HG02678 (cell line): ENCODE results near the gene MIOS.

Experiments
- ATAC-seq: cut with Tn5 transposase; IDR thresholded peaks from one replicate; pipeline ENCODE4 v1.9.1; 2021; ENCODE audit warnings: mild to moderate bottlenecking, moderate library complexity; ENCODE audit not compliant: unreplicated experiment

Gene MIOS

GRCh38 chr7:7581531-7582179 lies 15.0 kb downstream of the MIOS start:
- no peak for ATAC-seq

GRCh38 chr7:7582596-7582995 lies 15.9 kb downstream of the MIOS start:
- ATAC-seq = no peak

DNA sequence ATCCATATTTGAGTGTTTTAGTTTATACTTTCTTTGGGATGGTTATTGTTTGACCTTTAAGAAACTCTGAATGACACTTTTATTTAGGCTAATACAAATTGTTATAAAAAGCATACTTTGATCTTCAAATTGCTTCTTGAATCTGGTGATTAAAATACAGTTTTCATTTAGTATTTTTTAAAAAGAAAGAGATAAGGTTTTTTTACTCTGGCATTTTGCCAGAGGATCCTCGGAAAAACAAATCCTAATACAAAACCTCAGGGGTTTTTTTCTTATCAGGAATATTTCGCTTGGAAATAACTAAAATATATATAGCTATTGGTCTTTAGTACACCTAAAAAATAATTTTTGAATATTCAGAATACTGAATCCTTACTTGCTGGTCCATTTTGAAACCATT lies 17.0 kb downstream of the MIOS start:
- ATAC-seq = no peak

- ATAC-seq = no peak
Measured at GRCh38 chr7:7584653-7585052, 18.0 kb downstream of the MIOS start.

DNA sequence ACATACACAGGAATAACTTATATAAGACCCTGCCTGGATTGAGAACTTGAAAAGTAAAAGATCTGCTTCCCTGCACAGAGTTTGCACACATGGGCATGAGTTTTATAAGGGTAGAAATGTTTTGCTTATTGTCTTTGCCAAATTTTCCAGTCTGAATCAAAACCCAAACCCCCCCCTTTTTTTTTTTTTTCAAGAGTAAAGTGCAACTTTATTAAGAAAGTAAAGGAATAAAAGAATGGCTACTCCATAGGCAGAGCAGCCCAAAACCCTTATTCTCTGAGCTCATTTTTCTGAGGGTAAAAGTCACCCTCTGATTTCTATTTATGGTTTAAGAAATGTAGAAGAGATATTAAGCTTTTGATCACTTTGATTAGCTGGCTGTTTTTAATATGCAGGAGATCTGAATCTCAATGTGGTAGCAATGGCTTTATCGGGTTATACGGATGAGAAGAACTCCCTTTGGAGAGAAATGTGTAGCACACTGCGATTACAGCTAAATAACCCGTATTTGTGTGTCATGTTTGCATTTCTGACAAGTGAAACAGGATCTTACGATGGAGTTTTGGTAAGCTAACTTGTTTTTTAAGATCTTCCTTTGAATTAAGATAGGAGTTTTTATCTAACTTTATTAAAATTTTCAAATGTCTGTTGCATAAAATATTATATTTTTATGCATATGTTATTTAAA lies 18.7 kb downstream of the MIOS start:
- no peak for ATAC-seq

- no peak for ATAC-seq
Measured at GRCh38 chr7:7595451-7595850, 28.8 kb downstream of the MIOS start.

- no peak for ATAC-seq
Measured at GRCh38 chr7:7596176-7596575, 29.5 kb downstream of the MIOS start.

GRCh38 chr7:7607010-7607409 lies 40.3 kb downstream of the MIOS start:
- no peak for ATAC-seq

DNA sequence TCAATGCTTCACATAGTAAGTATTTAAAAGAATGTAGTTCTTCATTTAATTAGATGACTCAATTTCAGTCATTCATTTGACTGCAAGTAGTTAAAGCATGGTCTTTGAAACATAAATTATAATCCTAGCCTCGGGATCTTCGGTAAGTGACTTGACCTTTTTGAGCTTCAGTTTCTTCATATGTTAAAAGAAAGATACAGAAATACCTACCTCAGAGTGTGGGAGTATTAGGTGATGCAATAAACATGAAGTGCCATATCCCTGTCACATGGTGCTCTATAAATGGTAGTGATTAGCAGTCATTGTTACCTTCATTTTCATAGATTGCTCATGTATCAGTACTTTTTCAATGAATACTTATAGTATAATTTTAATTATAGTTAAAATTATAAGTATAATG lies 42.6 kb downstream of the MIOS start:
- ATAC-seq = no peak

DNA sequence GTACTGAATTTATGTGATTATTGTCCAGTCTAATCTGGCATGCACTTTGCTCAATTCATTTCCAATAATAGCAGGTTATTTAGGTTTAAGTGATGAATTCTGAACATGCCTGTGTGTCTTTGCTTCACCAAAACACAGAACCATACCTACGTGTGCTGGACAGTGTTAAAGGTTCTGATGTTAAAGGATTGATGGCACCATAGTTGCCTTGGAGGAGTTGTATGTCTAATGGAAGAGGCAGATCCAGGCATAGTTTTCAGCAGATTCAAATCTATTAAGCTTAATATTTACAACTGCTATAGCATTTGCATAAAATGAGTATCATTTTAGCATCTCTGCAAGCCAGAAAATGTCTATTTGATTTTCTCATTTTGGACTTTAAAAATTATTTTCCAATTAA lies 45.8 kb downstream of the MIOS start:
- no peak for ATAC-seq

DNA sequence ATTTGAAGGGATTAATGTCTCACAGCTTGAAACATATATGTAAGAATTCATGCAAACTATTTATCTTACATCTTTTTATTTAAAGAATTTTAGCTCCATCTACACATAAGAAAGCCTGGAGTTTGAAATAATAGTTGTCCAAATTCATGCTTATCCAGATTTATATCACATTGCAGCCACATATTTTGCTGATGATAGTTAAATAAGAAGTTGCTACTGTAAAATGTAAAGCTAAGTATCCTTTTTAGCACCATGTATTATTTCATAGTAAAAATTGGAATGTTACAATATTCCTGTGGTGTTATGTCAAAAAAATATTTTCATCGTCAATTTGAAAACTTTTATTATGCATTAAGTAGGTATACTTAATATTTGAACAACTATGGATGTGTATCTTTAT lies 46.5 kb downstream of the MIOS start:
- no peak for ATAC-seq

DNA sequence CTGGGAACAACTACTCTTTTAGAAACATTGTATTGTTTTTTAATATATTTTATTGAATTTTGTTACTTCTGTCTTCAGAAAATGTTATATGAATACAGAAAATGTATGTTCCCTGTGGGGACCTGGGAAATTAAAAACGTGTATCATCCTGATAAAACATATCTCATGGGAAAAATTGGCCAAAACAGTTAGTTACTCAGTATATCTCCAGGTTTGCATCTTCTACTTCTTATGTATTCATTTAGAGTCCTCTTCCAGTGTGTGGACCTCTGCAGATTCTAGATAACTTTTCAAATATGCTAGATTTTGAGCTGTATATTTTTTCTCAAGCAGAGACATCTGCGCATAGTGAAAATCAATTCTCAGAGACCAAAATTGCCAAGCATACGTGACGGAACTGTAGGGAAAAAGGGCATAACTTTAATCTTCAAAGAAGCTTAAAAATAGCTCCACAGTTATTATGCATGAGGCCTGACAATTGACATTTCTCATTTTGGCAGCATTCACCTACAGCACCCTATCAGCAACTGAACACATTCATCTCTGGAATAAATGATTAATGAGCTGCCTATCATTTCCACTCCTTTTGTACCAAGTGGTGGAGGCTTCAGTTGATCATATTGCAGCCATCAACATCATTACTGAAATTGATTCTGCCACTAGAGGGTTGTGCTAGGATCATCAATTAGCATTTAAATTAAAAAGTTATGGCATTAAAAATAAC lies 47.5 kb downstream of the MIOS start:
- ATAC-seq = no peak

DNA sequence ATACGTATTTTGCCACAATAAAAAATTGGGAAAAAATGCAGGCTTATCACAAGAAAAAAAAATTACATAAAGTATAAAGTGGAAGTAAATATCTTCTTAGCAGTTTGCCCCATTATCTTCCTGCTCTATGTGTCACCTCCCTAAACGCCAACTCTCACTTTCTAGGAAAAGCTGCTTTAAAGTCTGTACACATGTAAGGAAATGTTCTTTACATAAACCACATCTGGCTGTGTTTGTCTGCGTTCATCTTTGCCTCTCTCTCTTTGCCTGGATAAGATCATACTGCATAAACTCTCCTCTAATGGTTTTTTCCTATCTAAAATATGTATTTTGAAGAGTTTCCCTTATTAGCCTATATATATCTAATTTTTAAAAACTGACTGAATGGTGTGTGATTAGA lies 50.9 kb downstream of the MIOS start:
- ATAC-seq = no peak

DNA sequence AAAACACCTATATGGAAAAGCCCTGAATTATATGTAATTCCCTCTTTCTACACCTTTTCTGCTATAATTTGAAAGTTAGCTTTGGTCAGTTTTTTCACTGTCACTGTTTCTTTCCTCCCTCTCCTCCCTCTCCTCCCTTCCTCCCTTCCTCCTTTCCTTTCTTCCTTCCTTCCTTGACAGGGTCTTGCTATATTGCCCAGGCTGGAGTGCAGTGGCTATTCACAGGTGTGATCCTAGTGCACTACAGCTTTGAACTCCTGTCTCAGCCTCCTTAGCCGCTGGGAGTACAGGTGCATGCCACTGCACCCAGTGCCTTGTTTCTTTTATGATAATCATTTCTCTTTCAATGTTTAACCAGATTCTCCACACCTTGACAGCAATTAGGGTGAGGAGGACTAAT lies 51.7 kb downstream of the MIOS start:
- ATAC-seq = no peak

DNA sequence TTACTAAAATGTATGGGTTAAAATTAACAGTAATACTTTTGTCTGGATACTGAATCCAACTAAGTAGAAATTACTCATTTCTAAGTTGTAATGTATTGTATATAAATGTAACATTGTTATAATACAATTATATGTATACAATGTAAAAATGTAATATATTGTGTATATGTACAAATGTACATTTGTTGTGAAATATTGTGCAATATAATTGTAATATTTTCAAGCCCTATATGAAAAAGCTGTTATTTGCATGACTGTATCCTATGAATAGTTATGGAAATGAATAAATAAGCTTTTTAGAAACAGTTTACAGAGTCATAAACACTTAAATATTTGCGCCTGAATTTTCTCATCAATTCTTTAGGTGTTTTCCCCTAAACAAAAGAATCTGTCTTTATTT lies 53.6 kb downstream of the MIOS start:
- no peak for ATAC-seq

GRCh38 chr7:7620644-7621210 lies 54.0 kb downstream of the MIOS start:
- ATAC-seq = no peak

DNA sequence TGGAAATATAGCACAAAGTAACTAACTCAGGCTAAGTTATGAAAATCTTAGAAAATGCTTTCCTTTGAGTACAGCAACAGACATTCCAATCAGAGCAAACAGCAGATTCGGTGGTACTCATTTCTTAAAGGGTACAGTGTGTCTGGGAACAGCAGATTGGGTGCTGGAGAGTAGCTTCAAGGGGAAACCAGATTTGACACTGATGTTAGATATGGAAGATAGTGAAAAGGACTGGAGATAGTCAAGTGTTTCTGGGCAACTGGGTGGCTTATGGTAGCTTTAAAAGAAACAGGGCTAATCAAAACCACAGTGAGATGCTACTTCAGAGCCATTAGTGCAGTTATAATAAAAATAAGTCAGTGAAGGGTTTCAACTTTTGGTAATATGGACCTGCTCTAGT lies 61.8 kb downstream of the MIOS start:
- ATAC-seq = no peak

DNA sequence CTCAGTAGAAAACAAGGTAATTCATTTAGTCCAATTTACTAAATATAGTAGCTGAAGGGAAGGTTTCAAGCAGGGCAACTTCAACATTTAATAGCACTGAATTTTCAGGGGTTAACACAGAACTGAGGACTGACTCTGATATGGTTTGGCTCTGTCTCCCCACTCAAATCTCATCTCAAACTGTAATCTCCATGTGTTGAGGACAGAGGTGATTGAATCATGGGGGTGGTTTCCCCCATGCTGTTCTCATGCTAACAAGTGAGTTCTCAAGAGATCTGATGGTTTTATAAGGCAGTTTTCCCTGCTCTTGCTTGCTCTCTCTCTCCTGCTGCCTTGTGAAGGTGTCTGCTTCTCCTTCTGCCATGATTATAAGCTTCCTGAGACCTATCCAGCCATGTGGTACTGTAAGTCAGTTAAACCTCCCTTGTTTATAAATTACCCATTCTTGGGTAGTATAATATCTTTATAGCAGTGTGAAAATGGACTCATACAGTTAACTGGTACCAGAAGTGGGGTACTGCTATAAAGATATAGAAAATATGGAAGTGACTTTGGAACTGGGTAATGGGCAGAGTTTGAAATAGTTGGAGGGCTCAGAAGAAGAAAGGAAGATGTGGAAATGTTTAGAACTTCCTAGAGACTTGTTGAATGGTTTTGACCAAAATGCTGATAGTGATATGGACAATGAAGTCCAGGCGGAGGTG lies 64.1 kb downstream of the MIOS start:
- ATAC-seq = no peak

DNA sequence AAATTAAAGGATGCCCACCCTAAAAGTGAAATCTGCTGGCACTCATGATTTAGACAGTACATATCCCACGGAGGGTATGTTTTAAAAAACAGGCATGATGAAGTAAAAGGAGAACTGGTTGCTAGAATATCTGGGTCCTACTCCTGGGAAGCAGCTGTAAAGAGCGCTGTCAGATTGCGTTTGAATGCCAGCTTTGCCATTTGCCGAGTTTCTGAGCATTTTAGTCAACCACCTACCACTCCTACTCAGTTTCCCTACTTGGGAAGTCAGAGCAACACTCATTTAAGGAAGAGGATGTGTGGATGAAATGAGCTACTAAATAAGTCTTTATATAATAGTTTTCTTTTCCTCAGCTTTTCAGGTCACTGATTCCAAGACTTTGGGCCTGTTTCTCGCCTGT lies 72.7 kb downstream of the MIOS start:
- ATAC-seq = no peak

DNA sequence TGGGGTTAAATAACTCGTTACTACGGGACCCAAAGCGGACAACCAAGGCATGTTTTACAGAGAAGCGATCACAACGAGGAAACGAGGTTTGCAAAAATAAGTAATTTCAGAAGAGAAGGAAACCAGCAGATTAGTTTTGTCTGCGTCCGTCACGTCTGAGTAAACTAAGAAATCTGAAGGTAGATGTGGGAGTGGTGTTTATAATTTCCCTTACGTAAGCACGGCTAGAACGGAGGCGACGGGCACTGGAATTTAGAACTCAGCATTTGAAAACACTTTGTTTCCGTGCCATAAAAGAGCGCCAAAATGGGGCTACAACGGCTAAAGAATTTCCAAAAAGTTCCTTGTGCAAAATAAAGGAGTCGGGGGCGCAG lies 73.2 kb downstream of the MIOS start:
- ATAC-seq = no peak
